Panc1 (cell line): ENCODE measurements around the gene MS4A4E. TPM values are rescaled to one million over a fixed set of nuclear protein-coding genes. Genes with fewer than 3 reads are reported as not detected.

Experiments used
- ATAC-seq: fragments of 200-7000 bp; cut with Tn5 transposase; 2 replicates; pipeline ENCODE4 v1.9.1; 2020; ENCODE audit warnings: mild to moderate bottlenecking, moderate library complexity
- BruUV-seq: library from RNA; stranded (reverse); fragments of 400-500 nt; replicated peaks from 2 replicates; lab custom pipeline; 2021; lab: Mats Ljungman, UMichigan
- CTCF ChIA-PET: fragments of 300-600 bp; sonication (Branson Sonifier 250); formaldehyde crosslinking; loops from one replicate; lab custom pipeline; 2022; ENCODE audit warnings: antibody characterized with exemption; lab: Charles Lee
- POLR2A ChIA-PET: fragments of 300-600 bp; sonication (Branson Sonifier 250); formaldehyde crosslinking; loops from one replicate; lab custom pipeline; 2022; ENCODE audit warnings: antibody characterized with exemption; lab: Charles Lee
- DNase-seq: peaks from one replicate; pipeline ENCODE4 v3.0.0-alpha.2; 2010; ENCODE audit warnings: low read depth, low spot score
- H3K27ac ChIP-seq: 2 replicates; pipeline ENCODE4 v1.5.1; 2011; ENCODE audit warnings: mild to moderate bottlenecking, low read length, inconsistent platforms
- H3K27me3 ChIP-seq: fragments of 200-500 bp; sonication (Bioruptor generic); 2 replicates; pipeline ENCODE4 v1.6.0; 2014; ENCODE audit warnings: low read length, inconsistent platforms; ENCODE audit not compliant: control insufficient read depth, insufficient read depth
- H3K36me3 ChIP-seq: fragments of 200-500 bp; sonication (Bioruptor generic); 2 replicates; pipeline ENCODE4 v1.5.1; 2014; ENCODE audit warnings: inconsistent platforms, mild to moderate bottlenecking, low read length, moderate library complexity; ENCODE audit not compliant: control insufficient read depth, insufficient read depth
- H3K4me1 ChIP-seq: 2 replicates; pipeline ENCODE4 v1.5.1; 2011; ENCODE audit warnings: inconsistent platforms, mild to moderate bottlenecking, low read length, moderate library complexity; ENCODE audit not compliant: control insufficient read depth, insufficient read depth
- H3K4me3 ChIP-seq, 2 experiments: 2 replicates each; pipeline ENCODE4 v1.5.1; 2011 to 2012; ENCODE audit warnings: low read depth in 2 of 2, low read length in 2 of 2, mild to moderate bottlenecking in 2 of 2, inconsistent platforms in 1 of 2, moderate library complexity in 1 of 2
- H3K9me3 ChIP-seq: fragments of 200-500 bp; sonication (Bioruptor generic); 2 replicates; pipeline ENCODE4 v1.5.1; 2014; ENCODE audit warnings: low read depth, mild to moderate bottlenecking, inconsistent platforms, low read length, moderate library complexity; ENCODE audit not compliant: control insufficient read depth, insufficient read depth
- CTCF ChIP-seq: fragments of 450-650 bp; IDR thresholded peaks from 2 replicates; pipeline ENCODE4 v1.5.1; 2017; ENCODE audit warnings: mild to moderate bottlenecking
- POLR2AphosphoS5 ChIP-seq: IDR thresholded peaks from 2 replicates; pipeline ENCODE4 v1.6.1; 2012; ENCODE audit warnings: mild to moderate bottlenecking, low read depth, low read length, moderate library complexity
- REST ChIP-seq, 2 experiments: IDR thresholded peaks; 2 replicates each; pipeline ENCODE4 v1.6.1; 2011 to 2012; ENCODE audit warnings: low read depth in 2 of 2, control low read depth in 1 of 2, low read length in 1 of 2, mild to moderate bottlenecking in 1 of 2, moderate library complexity in 1 of 2; ENCODE audit not compliant: insufficient read depth in 1 of 2
- SIN3A ChIP-seq: IDR thresholded peaks from 2 replicates; pipeline ENCODE4 v1.6.1; 2012; ENCODE audit warnings: low read depth, mild to moderate bottlenecking, low read length, moderate library complexity, borderline replicate concordance; ENCODE audit not compliant: insufficient read depth
- TCF7L2 ChIP-seq: IDR thresholded peaks from 2 replicates; pipeline ENCODE4 v1.6.1; 2011; ENCODE audit warnings: mild to moderate bottlenecking, low read depth, low read length, inconsistent platforms
- in situ Hi-C: cut with HindIII; loops from 2 replicates; pipeline ENCODE4 v1.10.0; 2016; ENCODE audit warnings: low sequenced_read_pairs, low pct_unique_long_range_greater_than_20kb
- intact Hi-C: fragments of 100-400 bp; cut with micrococcal nuclease; formaldehyde crosslinking; loops from one replicate; pipeline ENCODE4 v1.10.0; 2022; ENCODE audit not compliant: unreplicated experiment
- total RNA-seq: library from RNA; stranded (reverse); gene quantifications from one replicate; pipeline ENCODE4 v1.2.1, GENCODE V29; 2021; ENCODE audit not compliant: unreplicated experiment

Gene MS4A4E
- total RNA-seq, 1 experiment from 2014 or later, result not detected

GRCh38 chr11:60170566-60170965 lies 72.4 kb downstream of the MS4A4E start:
- intact Hi-C loops, result no loop called here
- POLR2A ChIA-PET, result no interaction called here
- DNase-seq, result no peak

GRCh38 chr11:60169264-60169915 lies 73.5 kb downstream of the MS4A4E start:
- no TSS peak for BruUV-seq
- Histone ChIP-seq H3K4me3 (no peak overlapping the region), H3K36me3 (no peaks in the 10 kb centered on the region), H3K27me3 (no peaks in the 10 kb centered on the region), H3K9me3 (no peaks in the 10 kb centered on the region), H3K4me1 (no peaks in the 10 kb centered on the region), H3K27ac (no peak overlapping the region)
- TF ChIP-seq CTCF, result peak; percentile 60
- no peak for TF ChIP-seq SIN3A
- no peak for TF ChIP-seq TCF7L2
- POLR2A ChIA-PET, result no interaction called here
- CTCF ChIA-PET, result interaction anchor here (1.5 kb wide), 1 partner anchor 82 kb away, joined by 5 read pairs; no protein-coding TSS in a partner anchor
- ATAC-seq, result no peak
- intact Hi-C loops, result no loop called here
- in situ Hi-C loops, result no loop called here
- DNase-seq, result peak; percentile 17

More at GRCh38 chr11:60170566-60170965, 72.4 kb downstream of the MS4A4E start:
- no peak for TF ChIP-seq REST (IDR thresholded peaks at IDR 0.05; ENCODE audit: insufficient read depth in 1 of 2, low read depth in 2 of 2, low read length in 1 of 2)
- H3K4me1 ChIP-seq, result no peaks in the 10 kb centered on the region
- H3K9me3 ChIP-seq, result no peaks in the 10 kb centered on the region
- no peak for ATAC-seq
- no TSS peak for BruUV-seq
- in situ Hi-C loops, result no loop called here
- no peaks in the 10 kb centered on the region for H3K27me3 ChIP-seq
- no peak overlapping the region for H3K4me3 ChIP-seq
- H3K27ac ChIP-seq, result no peak overlapping the region
- H3K36me3 ChIP-seq, result no peaks in the 10 kb centered on the region
- CTCF ChIA-PET, result no interaction called here

- DNase-seq, result no peak
- Histone ChIP-seq H3K36me3 (no peaks in the 10 kb centered on the region), H3K27me3 (no peaks in the 10 kb centered on the region), H3K27ac (no peak overlapping the region), H3K9me3 (no peaks in the 10 kb centered on the region), H3K4me3 (no peak overlapping the region), H3K4me1 (no peaks in the 10 kb centered on the region)
- in situ Hi-C loops, result no loop called here
- ChIA-PET CTCF (no interaction called here), POLR2A (no interaction called here)
- ATAC-seq, result no peak
- BruUV-seq, result no TSS peak
- intact Hi-C loops, result no loop called here
- TF ChIP-seq CTCF, result no peak
- no peak for TF ChIP-seq POLR2AphosphoS5
- TF ChIP-seq SIN3A, result no peak
- no peak for TF ChIP-seq REST (IDR thresholded peaks at IDR 0.05; ENCODE audit: insufficient read depth in 1 of 2, low read depth in 2 of 2, low read length in 1 of 2)
- no peak for TF ChIP-seq TCF7L2
Observed at GRCh38 chr11:60168306-60168705, 74.6 kb downstream of the MS4A4E start.
